Erythroblast (primary cell): ENCODE measurements around the gene LEUTX.

Experiments
- GATA1 ChIP-seq: IDR thresholded peaks from 2 replicates; pipeline ENCODE4 v1.6.1; 2011; ENCODE audit warnings: low read depth, mild to moderate bottlenecking, control low read depth, low read length, moderate library complexity
- POLR2A ChIP-seq: IDR thresholded peaks from 2 replicates; pipeline ENCODE4 v1.6.1; 2011; ENCODE audit warnings: mild to moderate bottlenecking, low read length

DNA sequence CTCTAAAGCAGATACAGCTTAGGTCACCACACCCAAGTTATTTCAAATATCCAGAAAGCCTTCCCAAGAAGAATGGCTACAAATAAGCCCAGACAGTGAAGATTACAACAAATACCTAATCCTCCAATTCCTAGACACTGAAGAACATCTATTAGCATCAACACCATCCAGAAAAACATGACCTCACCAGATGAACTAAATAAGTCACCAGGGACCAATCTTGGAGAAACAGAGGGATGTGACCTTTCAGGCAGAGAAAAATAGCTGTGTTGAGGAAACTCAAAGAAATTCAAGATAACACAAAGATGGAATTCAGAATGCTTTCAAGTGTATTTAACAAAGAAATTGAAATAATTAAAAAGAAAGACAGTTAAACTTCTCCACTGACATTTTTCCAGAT lies 25.9 kb upstream of the LEUTX start:
- TF ChIP-seq POLR2A (no peak), GATA1 (no peak)
